ENCODE results near the gene BNC2.
A peak's percentile ranks its signal among the peaks of the same experiment; 100 is the strongest.

BNC2 gene

GRCh38 chr9:16679327-16679821 is 191.1 kb downstream of the BNC2 start:
- DNase-seq (ENCODE audit: low spot score), result no peak

- no peak for DNase-seq (ENCODE audit: low spot score)
These were observed 194.0 kb downstream of the BNC2 start for GRCh38 chr9:16676519-16676918.

GRCh38 chr9:16675131-16675530 is 195.3 kb downstream of the BNC2 start:
- DNase-seq (ENCODE audit: low spot score), result no peak

- no peak for DNase-seq (ENCODE audit: low spot score)
These were observed 197.3 kb downstream of the BNC2 start for GRCh38 chr9:16673171-16673570.

- no peak for DNase-seq (ENCODE audit: low spot score)
These were observed 198.0 kb downstream of the BNC2 start for GRCh38 chr9:16672501-16672900.

GRCh38 chr9:16671591-16672137 is 198.8 kb downstream of the BNC2 start:
- DNase-seq (ENCODE audit: low spot score), result no peak

- DNase-seq (ENCODE audit: low spot score), result no peak
These were observed 199.7 kb downstream of the BNC2 start for GRCh38 chr9:16670791-16671190.

- no peak for DNase-seq (ENCODE audit: low spot score)
These were observed 201.7 kb downstream of the BNC2 start for GRCh38 chr9:16668734-16669295.

GRCh38 chr9:16664211-16664610 is 206.3 kb downstream of the BNC2 start:
- DNase-seq (ENCODE audit: low spot score), result no peak

- DNase-seq (ENCODE audit: low spot score), result no peak
These were observed 208.7 kb downstream of the BNC2 start for GRCh38 chr9:16661816-16662215.

- no peak for DNase-seq (ENCODE audit: low spot score)
These were observed 211.4 kb downstream of the BNC2 start for GRCh38 chr9:16659096-16659495.

GRCh38 chr9:16656432-16657169 is 213.9 kb downstream of the BNC2 start:
- no peak for DNase-seq (ENCODE audit: low spot score)

GRCh38 chr9:16654596-16655126 is 215.8 kb downstream of the BNC2 start:
- no peak for DNase-seq (ENCODE audit: low spot score)

GRCh38 chr9:16653491-16654399 is 216.7 kb downstream of the BNC2 start:
- no peak for DNase-seq (ENCODE audit: low spot score)

GRCh38 chr9:16652582-16652981 is 217.9 kb downstream of the BNC2 start:
- DNase-seq (ENCODE audit: low spot score), result peak; percentile 15

- no peak for DNase-seq (ENCODE audit: low spot score)
These were observed 219.0 kb downstream of the BNC2 start for GRCh38 chr9:16651446-16651964.

- DNase-seq (ENCODE audit: low spot score), result no peak
These were observed 224.5 kb downstream of the BNC2 start for GRCh38 chr9:16645970-16646369.

GRCh38 chr9:16642421-16643109 is 227.9 kb downstream of the BNC2 start:
- DNase-seq (ENCODE audit: low spot score), result no peak

GRCh38 chr9:16640649-16641048 is 229.8 kb downstream of the BNC2 start:
- DNase-seq (ENCODE audit: low spot score), result no peak

- DNase-seq (ENCODE audit: low spot score), result no peak
These were observed 230.8 kb downstream of the BNC2 start for GRCh38 chr9:16639644-16640043.

GRCh38 chr9:16637911-16638310 is 232.6 kb downstream of the BNC2 start:
- no peak for DNase-seq (ENCODE audit: low spot score)
